AG10803 (cell line): Measurements from ENCODE around the gene THSD4.
A peak's percentile ranks its signal among the peaks of the same experiment; 100 is the strongest.

Experiments
- DNase-seq: peaks from one replicate; pipeline ENCODE4 v3.0.0; 2010; ENCODE audit warnings: low read depth
- H3K4me3 ChIP-seq: 2 replicates; pipeline ENCODE4 v1.5.1; 2011; ENCODE audit warnings: mild to moderate bottlenecking, low read length, control low read depth
- CTCF ChIP-seq: conservative IDR thresholded peaks from 2 replicates; pipeline ENCODE4 v1.5.1; 2011; ENCODE audit warnings: mild to moderate bottlenecking, low read length, control low read depth, inconsistent platforms

THSD4 gene

GRCh38 chr15:71440489-71441110 is 325.3 kb downstream of the THSD4 start:
- H3K4me3 ChIP-seq = no peak overlapping the region
- peak; percentile 74 for DNase-seq
- peak; percentile 70 for TF ChIP-seq CTCF

- no peak overlapping the region for H3K4me3 ChIP-seq
- DNase-seq = peak; percentile 44
- peak; percentile 91 for TF ChIP-seq CTCF
These were observed 328.3 kb downstream of the THSD4 start for GRCh38 chr15:71443538-71443937.

GRCh38 chr15:71444032-71444810 is 328.9 kb downstream of the THSD4 start:
- TF ChIP-seq CTCF = no peak
- no peak overlapping the region for H3K4me3 ChIP-seq
- DNase-seq = no peak

GRCh38 chr15:71444866-71445590 is 329.8 kb downstream of the THSD4 start:
- no peak for TF ChIP-seq CTCF
- DNase-seq = no peak
- no peak overlapping the region for H3K4me3 ChIP-seq

GRCh38 chr15:71447328-71448250 is 332.3 kb downstream of the THSD4 start:
- DNase-seq = peak; percentile 18
- no peak overlapping the region for H3K4me3 ChIP-seq
- no peak for TF ChIP-seq CTCF

GRCh38 chr15:71448688-71449114 is 333.4 kb downstream of the THSD4 start:
- TF ChIP-seq CTCF = peak; percentile 97
- H3K4me3 ChIP-seq = no peak overlapping the region
- DNase-seq = peak; percentile 58
